NT2/D1 (cell line): ENCODE results near the gene TYMP.
A peak's percentile ranks its signal among the peaks of the same experiment; 100 is the strongest.

Experiments
- DNase-seq: peaks from one replicate; pipeline ENCODE4 v3.0.0-alpha.2; 2011; ENCODE audit warnings: low read depth, low spot score
- H3K27me3 ChIP-seq: 2 replicates; pipeline ENCODE4 v1.6.0; 2011; ENCODE audit warnings: mild to moderate bottlenecking; ENCODE audit not compliant: insufficient read length, insufficient read depth
- H3K36me3 ChIP-seq: 2 replicates; pipeline ENCODE4 v1.6.1; 2011; ENCODE audit warnings: mild to moderate bottlenecking, low read length, mixed read lengths; ENCODE audit not compliant: insufficient read depth, insufficient read length
- H3K4me1 ChIP-seq: 2 replicates; pipeline ENCODE4 v1.5.1; 2011; ENCODE audit not compliant: insufficient read depth, insufficient read length
- H3K4me3 ChIP-seq: 2 replicates; pipeline ENCODE4 v1.5.1; 2011; ENCODE audit warnings: low read depth; ENCODE audit not compliant: insufficient read length
- H3K9ac ChIP-seq: 2 replicates; pipeline ENCODE4 v1.6.0; 2011; ENCODE audit warnings: low read depth; ENCODE audit not compliant: insufficient read length
- H3K9me3 ChIP-seq: 2 replicates; pipeline ENCODE4 v1.5.1; 2011; ENCODE audit warnings: mild to moderate bottlenecking, low read length; ENCODE audit not compliant: insufficient read depth
- SUZ12 ChIP-seq: IDR thresholded peaks from 2 replicates; pipeline ENCODE4 v1.6.1; 2011; ENCODE audit not compliant: insufficient read length, insufficient read depth; ENCODE audit errors: extremely low read depth
- YY1 ChIP-seq: IDR thresholded peaks from 2 replicates; pipeline ENCODE4 v1.6.1; 2011; ENCODE audit not compliant: insufficient read length, insufficient read depth
- ZNF274 ChIP-seq: IDR thresholded peaks from 2 replicates; pipeline ENCODE4 v1.6.1; 2011; ENCODE audit warnings: mild to moderate bottlenecking, low read depth, low read length

The TYMP gene

DNA sequence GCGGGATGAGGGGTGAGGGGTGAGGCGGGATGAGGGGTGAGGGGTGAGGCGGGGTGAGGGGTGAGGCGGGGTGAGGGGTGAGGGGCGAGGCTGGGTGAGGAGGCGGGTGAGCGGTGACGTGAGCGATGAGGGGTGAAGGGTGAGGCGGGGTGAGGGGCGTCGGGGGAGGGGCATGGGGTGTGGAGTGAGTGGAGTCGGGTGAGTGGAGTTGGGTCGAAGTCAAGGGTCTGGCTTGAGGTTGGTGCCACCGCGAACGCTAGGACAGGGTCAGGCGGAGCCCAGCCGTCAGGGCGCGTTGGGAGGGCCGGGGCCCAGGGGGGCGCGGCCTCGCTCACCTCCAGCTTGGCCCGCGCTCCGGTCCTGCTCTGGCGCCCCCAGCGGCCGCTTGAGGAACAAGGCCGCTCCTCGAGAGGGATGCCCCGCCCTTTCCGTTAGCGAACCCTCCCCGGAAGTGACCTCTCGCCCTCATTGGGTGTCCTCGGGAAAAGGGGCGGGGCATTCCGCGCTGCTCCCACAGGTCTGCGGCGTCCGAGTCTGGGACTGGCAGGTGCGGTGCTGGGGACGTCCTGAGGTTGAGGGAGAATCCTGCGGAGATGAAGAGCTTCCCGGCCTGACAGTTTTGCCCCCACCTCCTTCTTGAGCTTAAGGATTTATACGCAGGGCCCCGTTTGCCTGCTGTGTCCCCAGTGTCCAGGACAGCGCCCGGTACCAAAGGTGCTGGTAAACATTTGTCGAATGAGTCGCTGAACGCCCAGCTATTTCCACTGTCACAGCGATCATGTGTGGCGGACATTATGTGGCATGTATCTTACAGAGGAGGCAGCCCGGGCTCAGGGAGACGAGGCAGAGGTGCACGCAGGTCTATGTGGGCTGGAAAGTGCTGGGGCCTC lies 33.0 kb upstream of the TYMP start, which contains the start of gene SYCE3:
TSS of gene SYCE3 (minus strand) at position 397 of the 890 bp plus-strand sequence. CDS start 6,514 bp downstream, outside the sequence.
- H3K36me3 ChIP-seq = peaks cover 3% of the 10 kb centered on the region
- H3K27me3 ChIP-seq = peaks cover 23% of the 10 kb centered on the region
- H3K9ac ChIP-seq = peak within 1 kb of the TSS; percentile 59
- TF ChIP-seq ZNF274 (no peak), YY1 (no peak)
- peak within 1 kb of the TSS; percentile 46 for H3K4me3 ChIP-seq
- peaks cover 3% of the 10 kb centered on the region for H3K4me1 ChIP-seq
- DNase-seq = peak; percentile 86
- H3K9me3 ChIP-seq = no peaks in the 10 kb centered on the region

DNA sequence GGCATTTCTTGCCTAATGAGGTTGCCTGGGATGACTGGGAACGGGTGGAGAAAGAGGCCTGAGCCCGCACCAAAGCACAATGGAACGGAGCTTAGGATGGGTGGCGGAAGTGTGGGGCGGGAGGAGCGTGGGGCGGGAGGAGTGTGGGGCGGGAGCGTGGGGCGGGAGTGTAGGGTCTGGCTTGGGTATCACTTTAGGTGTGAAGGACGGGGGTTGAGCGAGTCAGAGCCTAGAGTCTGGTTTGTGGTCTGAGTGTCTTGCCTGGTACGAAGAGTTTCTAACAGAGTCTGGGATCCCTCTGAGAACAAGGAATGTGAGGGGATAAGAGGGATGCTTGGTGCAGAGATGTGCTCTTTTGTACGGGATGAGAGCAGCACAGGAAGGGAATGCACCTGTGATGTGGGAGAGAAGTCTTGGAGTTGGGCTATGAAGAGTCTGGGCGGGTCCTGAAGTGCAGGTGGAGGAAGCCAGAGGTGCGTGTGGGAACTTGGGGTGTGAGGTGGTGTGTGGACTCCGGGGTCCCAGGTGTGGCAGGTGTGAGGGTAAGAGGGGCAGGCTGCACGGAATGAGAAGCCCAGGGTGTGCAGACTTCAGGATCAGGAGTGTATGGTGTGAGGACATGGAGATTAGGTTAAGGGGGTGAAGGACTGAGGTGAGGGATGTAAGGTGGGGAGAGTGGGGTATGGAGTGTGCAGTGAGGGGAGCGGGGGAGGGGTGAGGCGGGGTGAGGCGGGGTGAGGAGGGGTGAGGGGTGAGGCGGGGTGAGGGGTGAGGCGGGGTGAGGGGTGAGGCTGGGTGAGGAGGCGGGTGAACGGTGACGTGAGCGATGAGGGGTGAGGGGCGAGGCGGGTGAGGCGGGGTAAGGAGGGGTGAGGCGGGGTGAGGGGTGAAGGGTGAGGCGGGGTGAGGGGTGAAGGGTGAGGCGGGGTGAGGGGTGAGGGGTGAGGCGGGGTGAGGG lies 31.9 kb upstream of the TYMP start:
- TF ChIP-seq SUZ12 (no peak), YY1 (no peak), ZNF274 (no peak)
- Histone ChIP-seq H3K9me3 (no peaks in the 10 kb centered on the region), H3K4me1 (peaks cover 3% of the 10 kb centered on the region), H3K36me3 (no peaks in the 10 kb centered on the region), H3K9ac (no peak overlapping the region), H3K4me3 (no peak overlapping the region), H3K27me3 (peaks cover 23% of the 10 kb centered on the region)
- DNase-seq = no peak

DNA sequence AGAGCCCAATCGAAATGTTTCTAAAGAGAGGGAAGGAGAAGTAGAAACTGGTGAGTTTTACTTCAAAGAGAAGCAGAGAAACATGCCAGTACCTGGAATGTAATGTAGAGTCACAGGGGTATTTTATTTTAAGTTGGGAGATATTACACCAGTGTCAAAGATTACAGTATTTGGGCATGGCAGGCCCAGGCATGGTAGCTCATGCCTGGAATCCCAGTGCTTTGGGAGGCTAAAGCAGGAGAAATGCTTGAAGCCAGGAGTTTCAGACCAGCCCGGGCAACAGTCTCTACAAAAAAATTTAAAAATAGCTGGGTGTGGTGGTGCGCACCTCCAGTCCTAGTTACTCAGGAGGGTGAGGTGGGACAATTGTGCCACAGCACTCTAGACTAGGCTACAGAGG lies 30.2 kb upstream of the TYMP start:
- Histone ChIP-seq H3K4me3 (no peak overlapping the region), H3K9ac (no peak overlapping the region)
- no peak for TF ChIP-seq SUZ12
- no peak for TF ChIP-seq ZNF274
- TF ChIP-seq YY1 = no peak

GRCh38 chr22:50556703-50557102 lies 26.9 kb upstream of the TYMP start:
- no peaks in the 10 kb centered on the region for H3K36me3 ChIP-seq
- DNase-seq = no peak
- peaks cover 2% of the 10 kb centered on the region for H3K4me1 ChIP-seq
- no peak for TF ChIP-seq ZNF274
- TF ChIP-seq SUZ12 = no peak
- no peak for TF ChIP-seq YY1
- H3K4me3 ChIP-seq = no peak overlapping the region
- no peaks in the 10 kb centered on the region for H3K27me3 ChIP-seq
- H3K9me3 ChIP-seq = no peaks in the 10 kb centered on the region
- no peak overlapping the region for H3K9ac ChIP-seq

More for the DNA sequence above, 30.2 kb upstream of the TYMP start:
- no peak for DNase-seq
- H3K36me3 ChIP-seq = no peaks in the 10 kb centered on the region
- peaks cover 3% of the 10 kb centered on the region for H3K4me1 ChIP-seq
- no peaks in the 10 kb centered on the region for H3K9me3 ChIP-seq
- peaks cover 21% of the 10 kb centered on the region for H3K27me3 ChIP-seq

- Histone ChIP-seq H3K4me3 (no peak overlapping the region), H3K9ac (no peak overlapping the region), H3K4me1 (no peaks in the 10 kb centered on the region), H3K36me3 (no peaks in the 10 kb centered on the region), H3K27me3 (no peaks in the 10 kb centered on the region), H3K9me3 (no peaks in the 10 kb centered on the region)
- DNase-seq = no peak
- TF ChIP-seq ZNF274 (no peak), YY1 (no peak), SUZ12 (no peak)
These were observed 23.5 kb upstream of the TYMP start for GRCh38 chr22:50553310-50553709.

DNA sequence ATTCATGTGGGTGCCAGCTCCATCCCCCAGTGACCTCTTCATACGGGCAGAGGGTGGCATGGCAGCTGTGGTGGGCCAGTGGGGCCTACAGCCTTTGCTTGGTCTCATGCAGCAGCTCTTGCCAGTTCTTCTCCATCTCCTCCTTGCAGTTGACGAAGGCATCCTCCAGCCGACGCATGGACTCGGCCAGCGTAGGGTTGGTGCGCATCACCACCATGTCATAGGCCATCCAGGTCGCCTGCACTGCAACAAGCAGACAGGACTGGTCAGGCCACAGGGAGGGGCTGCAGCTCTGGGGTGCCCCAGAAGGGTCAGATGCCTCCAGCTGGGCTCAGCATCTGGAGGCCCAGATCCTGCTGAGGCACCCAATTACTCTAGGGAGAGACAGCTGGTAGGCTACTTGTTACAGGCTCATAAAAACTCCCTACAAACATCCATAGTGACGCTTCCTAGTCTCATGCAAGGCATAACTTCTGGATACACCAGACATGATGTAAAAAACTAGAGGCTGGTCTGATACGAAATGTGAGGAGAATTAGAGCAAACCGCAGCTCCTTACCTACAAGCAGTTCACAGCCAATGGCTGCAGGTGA lies 21.4 kb upstream of the TYMP start:
- no peaks in the 10 kb centered on the region for H3K4me1 ChIP-seq
- H3K9me3 ChIP-seq = no peaks in the 10 kb centered on the region
- no peak overlapping the region for H3K4me3 ChIP-seq
- TF ChIP-seq SUZ12 (no peak), YY1 (no peak), ZNF274 (no peak)
- DNase-seq = no peak
- no peaks in the 10 kb centered on the region for H3K36me3 ChIP-seq
- no peak overlapping the region for H3K9ac ChIP-seq
- H3K27me3 ChIP-seq = no peaks in the 10 kb centered on the region
